Mammary epithelial cell (primary cell): ENCODE data around the gene GRXCR2.

Experiments
- EZH2 ChIP-seq: IDR thresholded peaks from 2 replicates; pipeline ENCODE4 v1.6.1; 2012; ENCODE audit warnings: low read length, inconsistent platforms, borderline replicate concordance
- TF ChIP-seq, protein P1 (sequence below), 2 donors: IDR thresholded peaks in 1 of 2; conservative IDR thresholded peaks in 1 of 2; 2 replicates each; pipeline ENCODE4 v1.5.1; 2011 to 2012; ENCODE audit warnings: inconsistent platforms in 2 of 2, low read length in 2 of 2, mild to moderate bottlenecking in 2 of 2, control low read depth in 1 of 2, low read depth in 1 of 2; ENCODE audit not compliant: insufficient read depth in 1 of 2; ENCODE audit errors: extremely low read depth in 1 of 2

DNA sequence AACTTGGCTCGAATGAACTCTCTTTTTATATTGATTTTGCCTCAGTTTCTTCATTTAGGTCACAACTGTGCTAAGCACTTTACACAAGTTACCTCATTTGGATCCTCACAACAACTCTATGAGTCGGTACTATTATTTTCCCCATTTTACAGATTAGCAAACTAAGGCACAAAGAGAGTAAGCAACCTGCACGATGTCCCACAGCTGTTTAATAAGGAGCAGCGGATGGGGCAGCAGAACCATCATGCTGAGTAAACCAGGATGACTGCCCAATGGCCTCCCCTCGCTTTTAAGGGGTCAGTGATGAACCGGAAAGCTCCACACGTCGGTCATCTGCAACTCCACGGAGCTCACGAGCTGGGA, 38.3 kb downstream of the GRXCR2 start:
- TF ChIP-seq, protein P1, sequence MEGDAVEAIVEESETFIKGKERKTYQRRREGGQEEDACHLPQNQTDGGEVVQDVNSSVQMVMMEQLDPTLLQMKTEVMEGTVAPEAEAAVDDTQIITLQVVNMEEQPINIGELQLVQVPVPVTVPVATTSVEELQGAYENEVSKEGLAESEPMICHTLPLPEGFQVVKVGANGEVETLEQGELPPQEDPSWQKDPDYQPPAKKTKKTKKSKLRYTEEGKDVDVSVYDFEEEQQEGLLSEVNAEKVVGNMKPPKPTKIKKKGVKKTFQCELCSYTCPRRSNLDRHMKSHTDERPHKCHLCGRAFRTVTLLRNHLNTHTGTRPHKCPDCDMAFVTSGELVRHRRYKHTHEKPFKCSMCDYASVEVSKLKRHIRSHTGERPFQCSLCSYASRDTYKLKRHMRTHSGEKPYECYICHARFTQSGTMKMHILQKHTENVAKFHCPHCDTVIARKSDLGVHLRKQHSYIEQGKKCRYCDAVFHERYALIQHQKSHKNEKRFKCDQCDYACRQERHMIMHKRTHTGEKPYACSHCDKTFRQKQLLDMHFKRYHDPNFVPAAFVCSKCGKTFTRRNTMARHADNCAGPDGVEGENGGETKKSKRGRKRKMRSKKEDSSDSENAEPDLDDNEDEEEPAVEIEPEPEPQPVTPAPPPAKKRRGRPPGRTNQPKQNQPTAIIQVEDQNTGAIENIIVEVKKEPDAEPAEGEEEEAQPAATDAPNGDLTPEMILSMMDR (conservative IDR thresholded peaks at IDR 0.05 in 1 of 2, IDR thresholded peaks at IDR 0.05 in 1 of 2; ENCODE audit: extremely low read depth in 1 of 2, insufficient read depth in 1 of 2, low read depth in 1 of 2, low read length in 2 of 2): no peak
- no peak for TF ChIP-seq EZH2
